ENCODE data around the gene HAGHL.

Gene HAGHL

DNA sequence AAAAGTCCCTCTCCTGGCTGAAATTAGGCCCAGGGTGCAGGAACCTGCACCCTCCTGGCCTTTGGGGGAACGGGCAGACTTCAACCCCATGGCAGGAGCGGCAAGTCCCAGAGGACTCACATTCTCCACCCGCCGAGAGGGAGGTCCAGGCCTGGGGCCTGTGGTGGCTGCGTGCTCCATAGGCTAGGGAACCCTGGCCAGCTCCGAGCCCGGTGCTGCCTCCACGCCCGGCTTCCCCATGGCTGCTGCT lies 793 bp upstream of the HAGHL start:
- ATAC-seq: no peak
- no peak for TF ChIP-seq ZFP3 (CRISPR knock-in tag; IDR thresholded peaks at IDR 0.05)
- no peak for TF ChIP-seq CSDC2 (CRISPR knock-in tag; IDR thresholded peaks at IDR 0.05)
- TF ChIP-seq GLIS3 (CRISPR knock-in tag; IDR thresholded peaks at IDR 0.05): no peak

DNA sequence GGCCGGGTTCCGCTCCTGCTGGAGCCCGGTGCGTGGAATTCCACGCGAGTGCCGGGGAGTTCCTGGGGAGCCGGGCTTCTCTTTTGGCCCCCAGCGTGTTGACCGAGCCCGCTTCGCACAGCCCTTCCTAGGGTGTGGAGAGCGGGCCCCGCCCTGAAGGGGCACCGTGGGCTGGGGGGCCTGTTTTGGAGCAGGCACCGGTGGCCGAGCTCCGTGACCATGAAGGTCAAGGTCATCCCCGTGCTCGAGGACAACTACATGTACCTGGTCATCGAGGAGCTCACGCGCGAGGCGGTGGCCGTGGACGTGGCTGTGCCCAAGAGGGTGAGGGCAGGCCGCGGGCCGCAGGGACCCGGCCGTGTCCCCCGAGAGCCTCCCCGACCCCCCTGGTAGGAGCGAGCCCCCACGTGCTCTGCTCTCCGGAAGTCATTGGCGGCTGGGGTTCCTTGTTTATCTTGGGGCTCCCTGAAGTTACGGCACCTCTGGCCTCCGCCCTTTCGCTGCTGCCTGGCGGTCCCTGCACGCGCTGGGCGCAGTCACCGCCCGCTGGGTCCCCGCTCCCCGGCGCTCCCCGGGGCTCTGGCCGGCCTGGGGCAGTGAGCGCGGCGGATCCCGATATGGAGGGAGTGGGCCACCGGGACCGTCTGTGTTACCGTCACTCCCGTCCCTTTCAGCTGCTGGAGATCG lies 528 bp downstream of the HAGHL start:
- TF ChIP-seq ARNTL (CRISPR knock-in tag; IDR thresholded peaks at IDR 0.05; ENCODE audit: borderline replicate concordance, low read depth): no peak
- TF ChIP-seq ZC3H10 (CRISPR knock-in tag; IDR thresholded peaks at IDR 0.05): no peak
- TF ChIP-seq, protein P1, sequence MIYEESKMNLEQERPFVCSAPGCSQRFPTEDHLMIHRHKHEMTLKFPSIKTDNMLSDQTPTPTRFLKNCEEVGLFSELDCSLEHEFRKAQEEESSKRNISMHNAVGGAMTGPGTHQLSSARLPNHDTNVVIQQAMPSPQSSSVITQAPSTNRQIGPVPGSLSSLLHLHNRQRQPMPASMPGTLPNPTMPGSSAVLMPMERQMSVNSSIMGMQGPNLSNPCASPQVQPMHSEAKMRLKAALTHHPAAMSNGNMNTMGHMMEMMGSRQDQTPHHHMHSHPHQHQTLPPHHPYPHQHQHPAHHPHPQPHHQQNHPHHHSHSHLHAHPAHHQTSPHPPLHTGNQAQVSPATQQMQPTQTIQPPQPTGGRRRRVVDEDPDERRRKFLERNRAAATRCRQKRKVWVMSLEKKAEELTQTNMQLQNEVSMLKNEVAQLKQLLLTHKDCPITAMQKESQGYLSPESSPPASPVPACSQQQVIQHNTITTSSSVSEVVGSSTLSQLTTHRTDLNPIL (CRISPR knock-in tag; IDR thresholded peaks at IDR 0.05; ENCODE audit: low read depth): no peak
- no peak for TF ChIP-seq ESRRG (CRISPR knock-in tag; IDR thresholded peaks at IDR 0.05)
- TF ChIP-seq ZFP3 (CRISPR knock-in tag; IDR thresholded peaks at IDR 0.05): no peak
- no peak for TF ChIP-seq ZFP30 (CRISPR knock-in tag; IDR thresholded peaks at IDR 0.05)
- TF ChIP-seq TCF4 (CRISPR knock-in tag; IDR thresholded peaks at IDR 0.05; ENCODE audit: borderline replicate concordance): no peak
- TF ChIP-seq, protein P2, sequence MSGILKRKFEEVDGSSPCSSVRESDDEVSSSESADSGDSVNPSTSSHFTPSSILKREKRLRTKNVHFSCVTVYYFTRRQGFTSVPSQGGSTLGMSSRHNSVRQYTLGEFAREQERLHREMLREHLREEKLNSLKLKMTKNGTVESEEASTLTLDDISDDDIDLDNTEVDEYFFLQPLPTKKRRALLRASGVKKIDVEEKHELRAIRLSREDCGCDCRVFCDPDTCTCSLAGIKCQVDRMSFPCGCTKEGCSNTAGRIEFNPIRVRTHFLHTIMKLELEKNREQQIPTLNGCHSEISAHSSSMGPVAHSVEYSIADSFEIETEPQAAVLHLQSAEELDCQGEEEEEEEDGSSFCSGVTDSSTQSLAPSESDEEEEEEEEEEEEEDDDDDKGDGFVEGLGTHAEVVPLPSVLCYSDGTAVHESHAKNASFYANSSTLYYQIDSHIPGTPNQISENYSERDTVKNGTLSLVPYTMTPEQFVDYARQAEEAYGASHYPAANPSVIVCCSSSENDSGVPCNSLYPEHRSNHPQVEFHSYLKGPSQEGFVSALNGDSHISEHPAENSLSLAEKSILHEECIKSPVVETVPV (CRISPR knock-in tag; IDR thresholded peaks at IDR 0.05): no peak
- ATAC-seq: peak; percentile 8

DNA sequence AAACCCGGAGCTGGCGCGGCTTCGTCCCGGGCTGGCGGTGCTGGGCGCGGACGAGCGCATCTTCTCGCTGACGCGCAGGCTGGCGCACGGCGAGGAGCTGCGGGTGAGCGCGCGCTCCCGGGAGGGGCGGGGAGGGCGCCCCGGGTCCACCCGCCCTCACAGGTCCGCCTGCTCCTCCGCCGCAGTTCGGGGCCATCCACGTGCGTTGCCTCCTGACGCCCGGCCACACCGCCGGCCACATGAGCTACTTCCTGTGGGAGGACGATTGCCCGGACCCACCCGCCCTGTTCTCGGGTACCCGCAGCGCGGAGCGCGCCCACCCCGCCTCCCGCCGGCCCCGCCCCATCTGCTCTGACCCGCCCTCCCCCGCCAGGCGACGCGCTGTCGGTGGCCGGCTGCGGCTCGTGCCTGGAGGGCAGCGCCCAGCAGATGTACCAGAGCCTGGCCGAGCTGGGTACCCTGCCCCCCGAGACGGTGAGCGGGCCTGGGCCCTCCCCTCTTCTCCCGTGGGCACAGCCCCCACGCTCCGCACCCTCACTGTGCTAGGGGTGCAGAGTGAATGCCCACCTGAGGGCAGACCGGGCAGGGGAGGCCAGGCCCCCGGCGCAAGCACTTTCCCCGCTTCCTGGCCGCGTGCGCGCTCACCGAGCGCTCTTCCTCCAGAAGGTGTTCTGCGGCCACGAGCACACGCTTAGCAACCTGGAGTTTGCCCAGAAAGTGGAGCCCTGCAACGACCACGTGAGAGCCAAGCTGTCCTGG lies 1.4 kb downstream of the HAGHL start:
- ATAC-seq: peak; percentile 63

DNA sequence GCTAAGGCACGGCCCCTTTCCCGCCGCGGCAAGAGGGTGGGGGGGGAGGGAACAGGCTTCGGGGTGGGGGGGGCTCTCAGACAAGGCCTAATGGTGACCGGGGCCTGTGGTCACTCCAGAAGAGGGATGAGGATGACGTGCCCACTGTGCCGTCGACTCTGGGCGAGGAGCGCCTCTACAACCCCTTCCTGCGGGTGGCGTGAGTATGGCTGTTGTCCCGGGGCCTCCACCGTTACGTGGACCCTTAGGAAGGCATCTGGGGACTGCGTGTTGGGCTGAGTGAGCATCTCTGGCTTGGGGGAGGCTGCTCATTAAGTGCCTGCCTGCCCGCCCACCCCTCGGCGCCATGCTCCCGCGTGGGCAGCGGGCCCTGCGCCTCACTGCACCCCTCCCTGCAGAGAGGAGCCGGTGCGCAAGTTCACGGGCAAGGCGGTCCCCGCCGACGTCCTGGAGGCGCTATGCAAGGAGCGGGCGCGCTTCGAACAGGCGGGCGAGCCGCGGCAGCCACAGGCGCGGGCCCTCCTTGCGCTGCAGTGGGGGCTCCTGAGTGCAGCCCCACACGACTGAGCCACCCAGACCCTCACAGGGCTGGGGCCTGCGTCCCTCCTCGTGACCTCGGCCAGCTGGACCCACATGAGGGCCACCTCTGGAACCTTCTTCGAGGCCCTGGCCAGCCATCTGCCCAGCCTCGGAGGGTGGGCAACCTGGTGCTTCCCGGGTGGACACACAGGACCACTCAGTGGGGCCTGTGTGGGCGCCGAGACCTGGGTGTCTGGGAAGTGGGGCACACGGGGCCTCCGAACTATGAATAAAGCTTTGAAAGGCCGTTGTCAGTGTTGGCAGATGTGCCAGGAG lies 2.2 kb downstream of the HAGHL start:
- TF ChIP-seq TCF4 (CRISPR knock-in tag; IDR thresholded peaks at IDR 0.05; ENCODE audit: borderline replicate concordance) (no peak), ESRRG (CRISPR knock-in tag; IDR thresholded peaks at IDR 0.05) (no peak), ZNF70 (CRISPR knock-in tag; IDR thresholded peaks at IDR 0.05) (no peak), GLIS3 (CRISPR knock-in tag; IDR thresholded peaks at IDR 0.05) (no peak), ZFP3 (CRISPR knock-in tag; IDR thresholded peaks at IDR 0.05) (no peak), ZNF565 (CRISPR knock-in tag; conservative IDR thresholded peaks at IDR 0.05; ENCODE audit: low read depth) (no peak), ZFP30 (CRISPR knock-in tag; IDR thresholded peaks at IDR 0.05) (no peak), PPARA (CRISPR knock-in tag; IDR thresholded peaks at IDR 0.05; ENCODE audit: borderline replicate concordance) (no peak)
- TF ChIP-seq, protein P2 (CRISPR knock-in tag; IDR thresholded peaks at IDR 0.05): no peak
- ATAC-seq: no peak

More for the DNA sequence above, 1.4 kb downstream of the HAGHL start:
- peak; percentile 70; the same call in 1 of the 2 replicates for TF ChIP-seq ARNTL (CRISPR knock-in tag; IDR thresholded peaks at IDR 0.05; ENCODE audit: borderline replicate concordance, low read depth)
- TF ChIP-seq RARB (CRISPR knock-in tag; IDR thresholded peaks at IDR 0.05): no peak
- TF ChIP-seq, protein P1 (CRISPR knock-in tag; IDR thresholded peaks at IDR 0.05; ENCODE audit: low read depth): no peak
- TF ChIP-seq BACH2 (CRISPR knock-in tag; IDR thresholded peaks at IDR 0.05; ENCODE audit: borderline replicate concordance): no peak
- no peak for TF ChIP-seq ZNF8 (CRISPR knock-in tag; IDR thresholded peaks at IDR 0.05)

Data from SK-N-SH treated with all-trans-retinoic acid at 6 μM for 48 hours (cell line).